HepG2 (cell line): ENCODE data around the gene MICALL2. TPM values are rescaled to one million over a fixed set of nuclear protein-coding genes. Genes with fewer than 3 reads are reported as not detected.
A peak's percentile ranks its signal among the peaks of the same experiment; 100 is the strongest.

ENCODE experiments used
- ADNP ChIP-seq: sonication (generic); formaldehyde crosslinking; IDR thresholded peaks from 2 replicates; pipeline ENCODE4 v1.4.0; 2020; ENCODE audit warnings: missing genetic modification reagents
- ATF1 ChIP-seq: IDR thresholded peaks from 2 replicates; pipeline ENCODE4 v1.6.1; 2016; ENCODE audit warnings: mild to moderate bottlenecking, control low read depth
- BHLHE40 ChIP-seq: IDR thresholded peaks from 2 replicates; pipeline ENCODE4 v1.6.1; 2011; ENCODE audit warnings: low read length, improper control_type of control experiment
- KDM4B ChIP-seq: sonication (generic); formaldehyde crosslinking; IDR thresholded peaks from 2 replicates; pipeline ENCODE4 v1.4.0; 2020; ENCODE audit warnings: missing genetic modification reagents
- KLF13 ChIP-seq: sonication (generic); formaldehyde crosslinking; IDR thresholded peaks from 2 replicates; pipeline ENCODE4 v1.4.0; 2020; ENCODE audit warnings: mild to moderate bottlenecking, missing genetic modification reagents
- MED1 ChIP-seq: sonication (generic); formaldehyde crosslinking; IDR thresholded peaks from 2 replicates; pipeline ENCODE4 v1.4.0; 2020; ENCODE audit warnings: missing genetic modification reagents
- NR2F6 ChIP-seq, 2 experiments: IDR thresholded peaks; 2 replicates each; pipeline ENCODE4 v1.6.1; 2016; ENCODE audit warnings: antibody characterized with exemption in 1 of 2, mild to moderate bottlenecking in 1 of 2
- NR3C1 ChIP-seq: sonication (generic); formaldehyde crosslinking; IDR thresholded peaks from 2 replicates; pipeline ENCODE4 v1.4.0; 2020; ENCODE audit warnings: missing genetic modification reagents
- RAD21 ChIP-seq: fragments of 450-650 bp; formaldehyde crosslinking; IDR thresholded peaks from 2 replicates; pipeline ENCODE4 v1.5.0; 2020; ENCODE audit warnings: mild to moderate bottlenecking
- RFXANK ChIP-seq: IDR thresholded peaks from 2 replicates; pipeline ENCODE4 v1.6.1; 2016
- TGIF2 ChIP-seq: IDR thresholded peaks from 2 replicates; pipeline ENCODE4 v1.6.1; 2016; ENCODE audit warnings: control low read depth, missing compliant biosample characterization
- TP53 ChIP-seq: sonication (generic); formaldehyde crosslinking; conservative IDR thresholded peaks from 2 replicates; pipeline ENCODE4 v1.4.0; 2020; ENCODE audit warnings: missing genetic modification reagents
- ZBTB20 ChIP-seq: sonication (generic); formaldehyde crosslinking; IDR thresholded peaks from 2 replicates; pipeline ENCODE4 v1.8.1; 2023; ENCODE audit warnings: missing genetic modification reagents, low read depth, mild to moderate bottlenecking, borderline replicate concordance
- ZKSCAN1 ChIP-seq: fragments of 150-350 bp; IDR thresholded peaks from 2 replicates; pipeline ENCODE4 v1.6.1; 2014; ENCODE audit warnings: low read length
- ZNF317 ChIP-seq: sonication (generic); formaldehyde crosslinking; IDR thresholded peaks from 2 replicates; pipeline ENCODE4 v1.5.0; 2020; ENCODE audit warnings: mild to moderate bottlenecking, missing genetic modification reagents
- ZNF343 ChIP-seq: sonication (generic); formaldehyde crosslinking; IDR thresholded peaks from 2 replicates; pipeline ENCODE4 v1.4.0; 2020; ENCODE audit warnings: mild to moderate bottlenecking, missing genetic modification reagents
- ZNF550 ChIP-seq: sonication (generic); formaldehyde crosslinking; IDR thresholded peaks from 2 replicates; pipeline ENCODE4 v1.4.0; 2020; ENCODE audit warnings: mild to moderate bottlenecking, missing genetic modification reagents, borderline replicate concordance
- ZNF615 ChIP-seq: sonication (generic); formaldehyde crosslinking; IDR thresholded peaks from 2 replicates; pipeline ENCODE4 v1.5.0; 2020; ENCODE audit warnings: mild to moderate bottlenecking, missing genetic modification reagents, borderline replicate concordance
- ZNF629 ChIP-seq: sonication (generic); formaldehyde crosslinking; conservative IDR thresholded peaks from 2 replicates; pipeline ENCODE4 v1.5.0; 2020; ENCODE audit warnings: missing genetic modification reagents
- ZNF652 ChIP-seq: IDR thresholded peaks from 2 replicates; pipeline ENCODE4 v1.6.1; 2016; ENCODE audit warnings: low read depth, borderline replicate concordance
- ZNF746 ChIP-seq: sonication (generic); formaldehyde crosslinking; IDR thresholded peaks from 2 replicates; pipeline ENCODE4 v1.8.0; 2022; ENCODE audit warnings: mild to moderate bottlenecking, missing genetic modification reagents
- ZNF879 ChIP-seq: sonication (generic); formaldehyde crosslinking; IDR thresholded peaks from 2 replicates; pipeline ENCODE4 v1.8.1; 2023; ENCODE audit warnings: missing genetic modification reagents
- ZSCAN29 ChIP-seq: sonication (generic); formaldehyde crosslinking; conservative IDR thresholded peaks from 2 replicates; pipeline ENCODE4 v1.4.0; 2020; ENCODE audit warnings: mild to moderate bottlenecking, missing genetic modification reagents
- polyA plus RNA-seq, 8 experiments: library from polyadenylated mRNA; depleted of rRNA in 3 of 8; stranded (reverse) in 7 of 8; unstranded in 1 of 8; fragments of >200 nt; fragmentation: Illumina TruSeq in 4 of 8; extraction: Trizol in 4 of 8; gene quantifications; 2 replicates each; pipeline versions ENCODE4 v1.2.1 to v1.2.3, GENCODE V29; 2011 to 2016; ENCODE audit warnings: low read depth in 4 of 8, missing spikeins in 1 of 8, mixed read lengths in 1 of 8; ENCODE audit not compliant: insufficient read depth in 1 of 8
- total RNA-seq, 5 experiments: library from RNA; depleted of rRNA; stranded (reverse); fragments of >200 nt; fragmentation: Illumina TruSeq; extraction: Trizol; gene quantifications; 2 replicates each; pipeline ENCODE4 v1.2.3, GENCODE V29; 2016; ENCODE audit warnings: low read depth in 1 of 5
- TF ChIP-seq, protein P1 (sequence below): sonication (generic); formaldehyde crosslinking; IDR thresholded peaks from 2 replicates; pipeline ENCODE4 v1.8.0; 2022; ENCODE audit warnings: mild to moderate bottlenecking, missing genetic modification reagents, moderate library complexity
- TF ChIP-seq, protein P2 (sequence below): sonication (generic); formaldehyde crosslinking; IDR thresholded peaks from 2 replicates; pipeline ENCODE4 v1.5.0; 2020; ENCODE audit warnings: mild to moderate bottlenecking, missing genetic modification reagents
- TF ChIP-seq, protein P3 (sequence below): sonication (generic); formaldehyde crosslinking; IDR thresholded peaks from 2 replicates; pipeline ENCODE4 v1.5.0; 2020; ENCODE audit warnings: missing genetic modification reagents
- TF ChIP-seq, protein P4 (sequence below): sonication (generic); formaldehyde crosslinking; IDR thresholded peaks from 2 replicates; pipeline ENCODE4 v1.5.0; 2020; ENCODE audit warnings: mild to moderate bottlenecking, missing genetic modification reagents

The MICALL2 gene
- total and polyA plus RNA-seq, 2 of the 13 experiments (the other 11 are each of a cell fraction or from before 2014, with no cell fraction given) = 5.8 to 12.4 TPM

DNA sequence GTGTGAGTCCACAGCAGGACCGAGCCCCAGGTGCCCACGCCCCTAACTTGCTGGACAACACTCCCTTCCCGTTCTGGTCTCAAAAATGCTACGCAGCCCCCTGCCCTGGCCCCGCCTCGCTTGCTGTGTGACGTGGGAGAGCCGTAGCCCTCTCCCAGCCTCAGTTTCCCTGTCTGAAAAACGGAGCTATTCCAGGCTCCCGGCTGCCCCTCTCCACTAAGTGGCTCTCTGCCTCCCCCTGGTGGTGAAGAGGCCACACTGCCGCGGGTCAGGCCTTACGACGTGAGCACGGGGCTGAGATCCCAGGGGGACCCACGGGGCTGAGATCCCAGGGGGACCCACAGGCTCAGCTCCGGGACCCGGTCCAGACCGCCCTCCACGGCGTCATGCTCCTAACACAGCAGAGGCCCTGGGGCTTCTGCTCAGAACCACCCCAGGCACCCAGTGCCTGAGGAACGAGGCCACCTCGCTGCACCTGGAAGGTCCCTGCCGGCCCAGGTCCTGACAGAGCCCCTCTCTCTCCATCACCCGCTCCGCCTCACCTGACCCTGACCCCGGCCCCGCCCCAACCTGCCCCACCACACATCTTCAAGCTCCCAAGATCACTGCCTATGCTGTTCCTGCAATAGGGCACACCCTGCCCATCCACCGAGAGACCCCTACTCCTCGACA, 26.7 kb downstream of the MICALL2 start (continued):
- TF ChIP-seq NR3C1 (CRISPR knock-in tag) (no peak), ZNF615 (CRISPR knock-in tag) (no peak), ZNF746 (CRISPR knock-in tag) (no peak), NR2F6 (IDR thresholded peaks at IDR 0.05) (no peak), NR2F6 (CRISPR knock-in tag; IDR thresholded peaks at IDR 0.05) (no peak), RAD21 (CRISPR knock-in tag) (peak; percentile 72), ATF1 (CRISPR knock-in tag) (no peak), ZNF550 (CRISPR knock-in tag) (no peak), ADNP (CRISPR knock-in tag) (no peak), KLF13 (no peak), ZNF879 (CRISPR knock-in tag) (no peak), ZBTB20 (CRISPR knock-in tag) (no peak), TP53 (CRISPR knock-in tag) (no peak), RFXANK (CRISPR knock-in tag) (no peak), MED1 (CRISPR knock-in tag) (no peak), KDM4B (CRISPR knock-in tag) (no peak), BHLHE40 (0 out of 2 replicates have a peak, but pooled peaks have one; percentile 21), ZNF343 (no peak), ZNF652 (CRISPR knock-in tag) (no peak), ZKSCAN1 (no peak), ZNF629 (CRISPR knock-in tag) (peak; percentile 94), ZSCAN29 (CRISPR knock-in tag) (no peak), ZNF317 (CRISPR knock-in tag) (no peak), TGIF2 (CRISPR knock-in tag) (no peak)
- TF ChIP-seq, protein P1, sequence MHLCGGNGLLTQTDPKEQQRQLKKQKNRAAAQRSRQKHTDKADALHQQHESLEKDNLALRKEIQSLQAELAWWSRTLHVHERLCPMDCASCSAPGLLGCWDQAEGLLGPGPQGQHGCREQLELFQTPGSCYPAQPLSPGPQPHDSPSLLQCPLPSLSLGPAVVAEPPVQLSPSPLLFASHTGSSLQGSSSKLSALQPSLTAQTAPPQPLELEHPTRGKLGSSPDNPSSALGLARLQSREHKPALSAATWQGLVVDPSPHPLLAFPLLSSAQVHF = no peak
- TF ChIP-seq, protein P2, sequence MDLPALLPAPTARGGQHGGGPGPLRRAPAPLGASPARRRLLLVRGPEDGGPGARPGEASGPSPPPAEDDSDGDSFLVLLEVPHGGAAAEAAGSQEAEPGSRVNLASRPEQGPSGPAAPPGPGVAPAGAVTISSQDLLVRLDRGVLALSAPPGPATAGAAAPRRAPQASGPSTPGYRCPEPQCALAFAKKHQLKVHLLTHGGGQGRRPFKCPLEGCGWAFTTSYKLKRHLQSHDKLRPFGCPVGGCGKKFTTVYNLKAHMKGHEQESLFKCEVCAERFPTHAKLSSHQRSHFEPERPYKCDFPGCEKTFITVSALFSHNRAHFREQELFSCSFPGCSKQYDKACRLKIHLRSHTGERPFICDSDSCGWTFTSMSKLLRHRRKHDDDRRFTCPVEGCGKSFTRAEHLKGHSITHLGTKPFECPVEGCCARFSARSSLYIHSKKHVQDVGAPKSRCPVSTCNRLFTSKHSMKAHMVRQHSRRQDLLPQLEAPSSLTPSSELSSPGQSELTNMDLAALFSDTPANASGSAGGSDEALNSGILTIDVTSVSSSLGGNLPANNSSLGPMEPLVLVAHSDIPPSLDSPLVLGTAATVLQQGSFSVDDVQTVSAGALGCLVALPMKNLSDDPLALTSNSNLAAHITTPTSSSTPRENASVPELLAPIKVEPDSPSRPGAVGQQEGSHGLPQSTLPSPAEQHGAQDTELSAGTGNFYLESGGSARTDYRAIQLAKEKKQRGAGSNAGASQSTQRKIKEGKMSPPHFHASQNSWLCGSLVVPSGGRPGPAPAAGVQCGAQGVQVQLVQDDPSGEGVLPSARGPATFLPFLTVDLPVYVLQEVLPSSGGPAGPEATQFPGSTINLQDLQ (CRISPR knock-in tag) = no peak
- TF ChIP-seq, protein P3, sequence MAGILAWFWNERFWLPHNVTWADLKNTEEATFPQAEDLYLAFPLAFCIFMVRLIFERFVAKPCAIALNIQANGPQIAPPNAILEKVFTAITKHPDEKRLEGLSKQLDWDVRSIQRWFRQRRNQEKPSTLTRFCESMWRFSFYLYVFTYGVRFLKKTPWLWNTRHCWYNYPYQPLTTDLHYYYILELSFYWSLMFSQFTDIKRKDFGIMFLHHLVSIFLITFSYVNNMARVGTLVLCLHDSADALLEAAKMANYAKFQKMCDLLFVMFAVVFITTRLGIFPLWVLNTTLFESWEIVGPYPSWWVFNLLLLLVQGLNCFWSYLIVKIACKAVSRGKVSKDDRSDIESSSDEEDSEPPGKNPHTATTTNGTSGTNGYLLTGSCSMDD (CRISPR knock-in tag) = no peak
- TF ChIP-seq, protein P4, sequence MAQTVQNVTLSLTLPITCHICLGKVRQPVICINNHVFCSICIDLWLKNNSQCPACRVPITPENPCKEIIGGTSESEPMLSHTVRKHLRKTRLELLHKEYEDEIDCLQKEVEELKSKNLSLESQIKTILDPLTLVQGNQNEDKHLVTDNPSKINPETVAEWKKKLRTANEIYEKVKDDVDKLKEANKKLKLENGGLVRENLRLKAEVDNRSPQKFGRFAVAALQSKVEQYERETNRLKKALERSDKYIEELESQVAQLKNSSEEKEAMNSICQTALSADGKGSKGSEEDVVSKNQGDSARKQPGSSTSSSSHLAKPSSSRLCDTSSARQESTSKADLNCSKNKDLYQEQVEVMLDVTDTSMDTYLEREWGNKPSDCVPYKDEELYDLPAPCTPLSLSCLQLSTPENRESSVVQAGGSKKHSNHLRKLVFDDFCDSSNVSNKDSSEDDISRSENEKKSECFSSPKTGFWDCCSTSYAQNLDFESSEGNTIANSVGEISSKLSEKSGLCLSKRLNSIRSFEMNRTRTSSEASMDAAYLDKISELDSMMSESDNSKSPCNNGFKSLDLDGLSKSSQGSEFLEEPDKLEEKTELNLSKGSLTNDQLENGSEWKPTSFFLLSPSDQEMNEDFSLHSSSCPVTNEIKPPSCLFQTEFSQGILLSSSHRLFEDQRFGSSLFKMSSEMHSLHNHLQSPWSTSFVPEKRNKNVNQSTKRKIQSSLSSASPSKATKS = no peak
